Vagina (tissue), 2 donors: ENCODE results near the gene UNC5CL.

Experiments
- POLR2A ChIP-seq, 2 donors: fragments of 450-650 bp; IDR thresholded peaks; one replicate each; pipeline ENCODE4 v1.6.1; 2017; ENCODE audit warnings: antibody characterized with exemption in 2 of 2, mild to moderate bottlenecking in 2 of 2, moderate library complexity in 2 of 2
- POLR2AphosphoS5 ChIP-seq, 2 donors: sonication (generic); formaldehyde crosslinking; IDR thresholded peaks; one replicate each; pipeline ENCODE4 v1.9.0; 2017; ENCODE audit warnings: antibody characterized with exemption in 2 of 2, mild to moderate bottlenecking in 2 of 2, low read depth in 1 of 2; ENCODE audit not compliant: insufficient read depth in 1 of 2
- TF ChIP-seq, protein P1 (sequence below), 3 experiments: fragments of 450-650 bp in 2 of 3; fragments of 200-600 bp in 1 of 3; sonication (generic) in 1 of 3; IDR thresholded peaks; one replicate each; pipeline ENCODE4 v1.5.1; 2017 to 2019; ENCODE audit warnings: antibody characterized with exemption in 3 of 3, mild to moderate bottlenecking in 2 of 3, moderate library complexity in 2 of 3

DNA sequence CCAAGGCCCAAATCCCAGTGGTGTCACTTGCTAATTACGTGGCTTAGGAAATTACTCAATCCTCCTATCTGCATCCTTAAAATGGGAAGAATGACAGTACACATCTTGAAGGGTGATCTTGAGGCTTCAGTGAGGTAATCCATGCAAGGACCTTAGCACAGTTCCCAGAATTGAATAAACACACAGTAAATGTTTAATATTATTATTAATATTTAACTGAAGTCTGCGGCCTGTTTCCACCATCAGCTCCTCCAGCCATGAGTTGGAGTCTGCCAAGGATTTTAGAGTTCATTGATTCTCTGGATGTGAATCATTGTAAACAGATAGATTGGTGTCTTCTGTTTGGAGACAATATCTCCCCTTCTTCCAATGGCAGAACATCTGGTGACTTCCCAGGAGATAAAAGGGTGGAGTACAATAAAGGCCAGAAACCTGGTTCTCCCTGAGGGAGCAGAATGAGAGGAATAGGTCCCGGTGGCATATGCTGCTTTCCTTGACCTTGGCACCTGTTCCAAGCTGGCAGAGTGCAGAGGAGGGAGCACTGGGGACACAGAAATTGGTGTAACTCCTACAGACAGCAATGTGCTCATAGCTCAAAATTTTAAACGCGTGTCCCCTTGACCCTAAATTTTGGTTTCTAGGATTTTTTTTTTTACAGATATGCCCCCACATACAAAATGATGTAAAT, 25.4 kb downstream of the UNC5CL start:
- TF ChIP-seq, protein P1, sequence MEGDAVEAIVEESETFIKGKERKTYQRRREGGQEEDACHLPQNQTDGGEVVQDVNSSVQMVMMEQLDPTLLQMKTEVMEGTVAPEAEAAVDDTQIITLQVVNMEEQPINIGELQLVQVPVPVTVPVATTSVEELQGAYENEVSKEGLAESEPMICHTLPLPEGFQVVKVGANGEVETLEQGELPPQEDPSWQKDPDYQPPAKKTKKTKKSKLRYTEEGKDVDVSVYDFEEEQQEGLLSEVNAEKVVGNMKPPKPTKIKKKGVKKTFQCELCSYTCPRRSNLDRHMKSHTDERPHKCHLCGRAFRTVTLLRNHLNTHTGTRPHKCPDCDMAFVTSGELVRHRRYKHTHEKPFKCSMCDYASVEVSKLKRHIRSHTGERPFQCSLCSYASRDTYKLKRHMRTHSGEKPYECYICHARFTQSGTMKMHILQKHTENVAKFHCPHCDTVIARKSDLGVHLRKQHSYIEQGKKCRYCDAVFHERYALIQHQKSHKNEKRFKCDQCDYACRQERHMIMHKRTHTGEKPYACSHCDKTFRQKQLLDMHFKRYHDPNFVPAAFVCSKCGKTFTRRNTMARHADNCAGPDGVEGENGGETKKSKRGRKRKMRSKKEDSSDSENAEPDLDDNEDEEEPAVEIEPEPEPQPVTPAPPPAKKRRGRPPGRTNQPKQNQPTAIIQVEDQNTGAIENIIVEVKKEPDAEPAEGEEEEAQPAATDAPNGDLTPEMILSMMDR (IDR thresholded peaks at IDR 0.05), result no peak
- TF ChIP-seq POLR2AphosphoS5 (IDR thresholded peaks at IDR 0.05; ENCODE audit: insufficient read depth in 1 of 2, low read depth in 1 of 2), result no peak
- no peak for TF ChIP-seq POLR2A (IDR thresholded peaks at IDR 0.05)
